ENCODE measurements around the gene TEX101. TPM values are rescaled to one million over a fixed set of nuclear protein-coding genes. Genes with fewer than 3 reads are reported as not detected.

Gene TEX101
- total RNA-seq, 1 experiment from 2014 or later: not detected

- no peaks in the 10 kb centered on the region for H3K9me3 ChIP-seq (ENCODE audit: low read length)
- ATAC-seq: no peak
- no peaks in the 10 kb centered on the region for H3K9me2 ChIP-seq (replicated peaks; ENCODE audit: low read length)
- no peak overlapping the region for H3K27ac ChIP-seq (ENCODE audit: low read length)
- no peaks in the 10 kb centered on the region for H3K36me3 ChIP-seq (ENCODE audit: low read depth, low read length)
- H3K4me2 ChIP-seq (ENCODE audit: low read length): no peak overlapping the region
- intact Hi-C loops (cut with micrococcal nuclease): no loop called here
- ChIA-PET CTCF (no interaction called here), POLR2A (ENCODE audit: unreplicated experiment) (no interaction called here)
- no peak overlapping the region for H3K4me3 ChIP-seq (ENCODE audit: low read length)
- H3K79me2 ChIP-seq (ENCODE audit: low read length): no peaks in the 10 kb centered on the region
- H3K4me1 ChIP-seq (ENCODE audit: insufficient read depth, low read length): peaks cover 5% of the 10 kb centered on the region
- BruUV-seq (replicated peaks): no TSS peak
- no peaks in the 10 kb centered on the region for H3K27me3 ChIP-seq (ENCODE audit: low read length)
- no peaks in the 10 kb centered on the region for H4K20me1 ChIP-seq (ENCODE audit: low read length)
- H3K9ac ChIP-seq (ENCODE audit: low read length): no peak overlapping the region
- DNase-seq: no peak
- TF ChIP-seq EZH2 (IDR thresholded peaks at IDR 0.05; ENCODE audit: low read length, unreplicated experiment) (no peak), EZH2phosphoT487 (IDR thresholded peaks at IDR 0.05; ENCODE audit: borderline replicate concordance, low read length) (no peak), CTCF (conservative IDR thresholded peaks at IDR 0.05; ENCODE audit: low read depth, low read length) (no peak)
- H3F3A ChIP-seq (ENCODE audit: low read length, unreplicated experiment): no peaks in the 10 kb centered on the region
- H2AFZ ChIP-seq (ENCODE audit: low read length): no peak overlapping the region
Observed at GRCh38 chr19:43450545-43450997, 35.9 kb downstream of the TEX101 start.

- POLR2A ChIA-PET (ENCODE audit: unreplicated experiment): no interaction called here
- no peak for TF ChIP-seq EZH2 (IDR thresholded peaks at IDR 0.05; ENCODE audit: low read length, unreplicated experiment)
- no peak for TF ChIP-seq CTCF (conservative IDR thresholded peaks at IDR 0.05; ENCODE audit: low read depth, low read length)
- no peak for TF ChIP-seq EZH2phosphoT487 (IDR thresholded peaks at IDR 0.05; ENCODE audit: borderline replicate concordance, low read length)
- Histone ChIP-seq H3K27ac (ENCODE audit: low read length) (no peak overlapping the region), H4K20me1 (ENCODE audit: low read length) (no peaks in the 10 kb centered on the region), H2AFZ (ENCODE audit: low read length) (no peak overlapping the region), H3F3A (ENCODE audit: low read length, unreplicated experiment) (no peaks in the 10 kb centered on the region), H3K27me3 (ENCODE audit: low read length) (no peaks in the 10 kb centered on the region), H3K9me2 (replicated peaks; ENCODE audit: low read length) (no peaks in the 10 kb centered on the region), H3K4me3 (ENCODE audit: low read length) (no peak overlapping the region), H3K9ac (ENCODE audit: low read length) (no peak overlapping the region), H3K36me3 (ENCODE audit: low read depth, low read length) (no peaks in the 10 kb centered on the region), H3K79me2 (ENCODE audit: low read length) (no peaks in the 10 kb centered on the region), H3K4me2 (ENCODE audit: low read length) (no peak overlapping the region), H3K4me1 (ENCODE audit: insufficient read depth, low read length) (peaks cover 9% of the 10 kb centered on the region), H3K9me3 (ENCODE audit: low read length) (no peaks in the 10 kb centered on the region)
- CTCF ChIA-PET: no interaction called here
- intact Hi-C loops (cut with micrococcal nuclease): no loop called here
- DNase-seq (no peak), ATAC-seq (no peak)
- no TSS peak for BruUV-seq (replicated peaks)
Observed at GRCh38 chr19:43452582-43452981, 37.9 kb downstream of the TEX101 start.

- H3K9ac ChIP-seq (ENCODE audit: low read length): no peak overlapping the region
- no TSS peak for BruUV-seq (replicated peaks)
- no peak overlapping the region for H3K4me3 ChIP-seq (ENCODE audit: low read length)
- H3K79me2 ChIP-seq (ENCODE audit: low read length): no peaks in the 10 kb centered on the region
- no peak for ATAC-seq
- H3K9me2 ChIP-seq (replicated peaks; ENCODE audit: low read length): no peaks in the 10 kb centered on the region
- peaks cover 9% of the 10 kb centered on the region for H3K4me1 ChIP-seq (ENCODE audit: insufficient read depth, low read length)
- H3K4me2 ChIP-seq (ENCODE audit: low read length): no peak overlapping the region
- H3K36me3 ChIP-seq (ENCODE audit: low read depth, low read length): no peaks in the 10 kb centered on the region
- ChIA-PET POLR2A (ENCODE audit: unreplicated experiment) (no interaction called here), CTCF (no interaction called here)
- no peaks in the 10 kb centered on the region for H3F3A ChIP-seq (ENCODE audit: low read length, unreplicated experiment)
- no peaks in the 10 kb centered on the region for H4K20me1 ChIP-seq (ENCODE audit: low read length)
- no peaks in the 10 kb centered on the region for H3K9me3 ChIP-seq (ENCODE audit: low read length)
- intact Hi-C loops (cut with micrococcal nuclease): no loop called here
- H3K27me3 ChIP-seq (ENCODE audit: low read length): no peaks in the 10 kb centered on the region
- no peak for DNase-seq
- TF ChIP-seq EZH2phosphoT487 (IDR thresholded peaks at IDR 0.05; ENCODE audit: borderline replicate concordance, low read length) (no peak), EZH2 (IDR thresholded peaks at IDR 0.05; ENCODE audit: low read length, unreplicated experiment) (no peak), CTCF (conservative IDR thresholded peaks at IDR 0.05; ENCODE audit: low read depth, low read length) (no peak)
- H3K27ac ChIP-seq (ENCODE audit: low read length): no peak overlapping the region
- no peak overlapping the region for H2AFZ ChIP-seq (ENCODE audit: low read length)
Observed at GRCh38 chr19:43454031-43454430, 39.3 kb downstream of the TEX101 start.

Data from PC-3 (cell line).